CD4-positive, alpha-beta T cell treated with Interleukin-4 for 4 hours (primary cell): ENCODE data around the gene HCRTR1.
"Not testable (repeated sequence)": the region's sequence is repeated elsewhere in the genome, so short reads cannot be mapped to it uniquely, and the experiment has no call there.

Experiments used
- DNase-seq: peaks from one replicate; pipeline ENCODE4 v3.0.0-alpha.2; 2020

The HCRTR1 gene

GRCh38 chr1:31581821-31582810, 35.4 kb upstream of the HCRTR1 start:
- no peak for DNase-seq

- no peak for DNase-seq
Observed at GRCh38 chr1:31583082-31583994, 34.2 kb upstream of the HCRTR1 start.

GRCh38 chr1:31583995-31584868, 33.3 kb upstream of the HCRTR1 start:
- DNase-seq = no peak

GRCh38 chr1:31584869-31585735, 32.4 kb upstream of the HCRTR1 start:
- DNase-seq = no peak

- no peak for DNase-seq
Observed at GRCh38 chr1:31585736-31586365, 31.6 kb upstream of the HCRTR1 start.

- no peak for DNase-seq
Observed at GRCh38 chr1:31586376-31587327, 30.8 kb upstream of the HCRTR1 start.

GRCh38 chr1:31587328-31587699, 30.2 kb upstream of the HCRTR1 start:
- not testable (repeated sequence) for DNase-seq

- peak; percentile 24 for DNase-seq
Observed at GRCh38 chr1:31587720-31588423, 29.6 kb upstream of the HCRTR1 start.

- DNase-seq = no peak
Observed at GRCh38 chr1:31588751-31589515, 28.6 kb upstream of the HCRTR1 start.

- no peak for DNase-seq
Observed at GRCh38 chr1:31591425-31592093, 25.9 kb upstream of the HCRTR1 start.

GRCh38 chr1:31592132-31592531, 25.4 kb upstream of the HCRTR1 start:
- no peak for DNase-seq

- DNase-seq = no peak
Observed at GRCh38 chr1:31593136-31593665, 24.3 kb upstream of the HCRTR1 start.

- DNase-seq = peak; percentile 42
Observed at GRCh38 chr1:31593770-31594632, 23.5 kb upstream of the HCRTR1 start.

GRCh38 chr1:31595836-31596736, 21.4 kb upstream of the HCRTR1 start:
- DNase-seq = no peak

GRCh38 chr1:31596737-31597097, 20.8 kb upstream of the HCRTR1 start:
- no peak for DNase-seq
